Heart right ventricle (tissue), 16 donors: ENCODE results near the gene SLC2A13. TPM values are rescaled to one million over a fixed set of nuclear protein-coding genes. Genes with fewer than 3 reads are reported as not detected.

Experiments
- ATAC-seq, 8 donors: fragments of 200-7000 bp; cut with Tn5 transposase; one replicate each; pipeline ENCODE4 v1.9.1; 2020; ENCODE audit warnings: mild to moderate bottlenecking in 8 of 8, moderate library complexity in 8 of 8, moderate number of reproducible peaks in 1 of 8
- DNase-seq, 2 donors: peaks; one replicate each; pipeline ENCODE4 v3.0.0-alpha.2; 2020
- H3K27ac ChIP-seq, 10 donors: fragments of 200-600 bp; sonication (generic) in 2 of 10; one replicate each; pipeline versions ENCODE4 v1.5.0 to v1.8.0; 2020 to 2022; ENCODE audit warnings: mild to moderate bottlenecking in 3 of 10
- H3K27me3 ChIP-seq, 7 donors: fragments of 200-600 bp; one replicate each; pipeline ENCODE4 v1.8.0; 2021 to 2022; ENCODE audit warnings: mild to moderate bottlenecking in 2 of 7
- H3K36me3 ChIP-seq, 9 donors: fragments of 200-600 bp; sonication (generic) in 1 of 9; one replicate each; pipeline versions ENCODE4 v1.5.0 to v1.8.0; 2020 to 2022; ENCODE audit warnings: mild to moderate bottlenecking in 2 of 9
- H3K4me1 ChIP-seq, 9 donors: fragments of 200-600 bp; sonication (generic) in 1 of 9; one replicate each; pipeline versions ENCODE4 v1.5.0 to v1.8.0; 2020 to 2022; ENCODE audit warnings: mild to moderate bottlenecking in 4 of 9
- H3K4me3 ChIP-seq, 10 donors: fragments of 200-600 bp; sonication (generic) in 2 of 10; one replicate each; pipeline versions ENCODE4 v1.5.0 to v1.8.0; 2020 to 2022; ENCODE audit warnings: mild to moderate bottlenecking in 7 of 10, moderate library complexity in 2 of 10
- H3K9me3 ChIP-seq, 11 donors: fragments of 200-600 bp in 10 of 11; sonication (generic) in 2 of 11; one replicate each; pipeline versions ENCODE4 v1.5.0 to v1.8.0; 2013 to 2022; ENCODE audit warnings: mild to moderate bottlenecking in 2 of 11, control low read depth in 1 of 11, moderate library complexity in 1 of 11
- WGBS, 2 donors: extraction: QIAGEN DNeasy Blood & Tissue Kit; methylation state at CpG; one replicate each; pipeline ENCODE4 v1.1.7; 2013; ENCODE audit warnings: inconsistent platforms in 1 of 2; 5-methylcytosine and 5-hydroxymethylcytosine counted together
- intact Hi-C, 10 donors: fragments of 100-400 bp; cut with DNase I; formaldehyde crosslinking; loops; one replicate each; pipeline versions ENCODE4 v1.11.1 to v1.14.2; 2022
- polyA plus RNA-seq, 2 donors: library from polyadenylated mRNA; stranded (reverse); fragments of 200-250 nt; gene quantifications; one replicate each; pipeline ENCODE4 v1.2.3, GENCODE V29; 2013
- total RNA-seq, 10 donors: library from RNA; stranded (reverse); fragmentation: NEBNext Ultra II Directional in 3 of 10; extraction: Animal tissue kit (Norgen Biotek cat#: 25700) in 3 of 10; gene quantifications; one replicate each; pipeline versions ENCODE4 v1.2.1 to v1.2.4, GENCODE V29; 2021 to 2023
- TF ChIP-seq, protein P1 (sequence below), 9 donors: fragments of 200-600 bp; sonication (generic) in 2 of 9; IDR thresholded peaks; one replicate each; pipeline versions ENCODE4 v1.5.0 to v1.8.0; 2021 to 2022; ENCODE audit warnings: antibody characterized with exemption in 9 of 9, mild to moderate bottlenecking in 5 of 9, moderate library complexity in 1 of 9
- donor health status: Arrhythmogenic right ventricular cardiomyopathy.
- donor health status: ischemic (EF 13 %, LVEDD 7.1; RV severe dilation, severe dysfunction).
- donor health status: healthy with polysubstance abuse.
- donor health status: DM: no; HTN: yes; CAD: no.
- donor health status: DM: no; HTN: no; CAD: no.
- donor health status: ischemic (EF 25% LVEDD 6.9; RV normal size, moderate dysfunction).
- donor health status: ischemic (EF 25% LVEDD 5.7; RV mildly dilated, moderate dysfunction).
- donor health status: healthy.
- donor health status: DM: yes; HTN: yes; CAD: no.
- donor health status: Ischemic cardiomyopathy.
- donor health status: ischemic (EF 35%, LVEDD 5.7; RV mildly dilated, moderate dysfunction).
- donor health status: nonischemic (EF 11% LVEDD 7.7; RV severe dilation, severe dysfunction).
- donor health status: DM: yes; HTN: yes; CAD: no.
- donor health status: PGD.
- donor health status: ischemic (EF 29% LVEDD 5.4; RV normal size, mild dysfunction).
- donor health status: nonischemic (EF 23%, LVEDD 6.1; RV moderate dilation, normal function).

The SLC2A13 gene
- total and polyA plus RNA-seq, 12 donors, result 2.6 to 14.2 (median 9.8) TPM

DNA sequence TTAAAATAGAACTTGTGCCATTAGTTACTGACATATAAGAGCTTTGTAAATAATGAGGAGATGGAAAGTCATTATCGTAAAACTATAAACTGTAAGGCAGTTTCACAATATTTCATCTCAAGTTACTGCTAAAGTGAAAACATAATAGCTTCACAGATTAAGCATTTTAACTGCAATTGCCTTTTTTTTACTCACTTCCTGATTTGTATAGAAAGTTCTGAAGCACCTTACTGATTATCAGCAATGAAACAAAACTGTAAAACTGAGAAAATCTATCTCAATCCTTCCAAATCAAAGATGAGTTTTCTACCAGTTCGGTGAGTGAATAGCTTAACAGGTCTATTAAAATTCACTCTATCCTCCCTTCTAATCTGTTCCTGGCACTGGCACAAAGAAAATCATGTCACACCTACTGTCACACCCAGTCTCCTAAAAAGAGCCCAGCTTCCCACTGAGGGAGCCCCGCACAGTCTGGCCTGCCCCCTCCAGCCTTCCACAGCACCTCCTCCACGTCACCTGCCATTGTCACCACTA lies 324.9 kb downstream of the SLC2A13 start:
- no peak for ATAC-seq
- no peaks in the 10 kb centered on the region for H3K4me1 ChIP-seq
- H3K27ac ChIP-seq, result no peak overlapping the region
- H3K36me3 ChIP-seq, result no peaks in the 10 kb centered on the region
- no peak for DNase-seq
- 80 to 83% methylated on average over 4 of the region's 4 CpGs for WGBS, 2 donors
- H3K9me3 ChIP-seq, result peaks cover 0 to 19% (median 0%) of the 10 kb centered on the region in 11 donors
- intact Hi-C loops, result no loop called here
- H3K4me3 ChIP-seq, result no peak overlapping the region
- H3K27me3 ChIP-seq, result no peaks in the 10 kb centered on the region
- TF ChIP-seq, protein P1, sequence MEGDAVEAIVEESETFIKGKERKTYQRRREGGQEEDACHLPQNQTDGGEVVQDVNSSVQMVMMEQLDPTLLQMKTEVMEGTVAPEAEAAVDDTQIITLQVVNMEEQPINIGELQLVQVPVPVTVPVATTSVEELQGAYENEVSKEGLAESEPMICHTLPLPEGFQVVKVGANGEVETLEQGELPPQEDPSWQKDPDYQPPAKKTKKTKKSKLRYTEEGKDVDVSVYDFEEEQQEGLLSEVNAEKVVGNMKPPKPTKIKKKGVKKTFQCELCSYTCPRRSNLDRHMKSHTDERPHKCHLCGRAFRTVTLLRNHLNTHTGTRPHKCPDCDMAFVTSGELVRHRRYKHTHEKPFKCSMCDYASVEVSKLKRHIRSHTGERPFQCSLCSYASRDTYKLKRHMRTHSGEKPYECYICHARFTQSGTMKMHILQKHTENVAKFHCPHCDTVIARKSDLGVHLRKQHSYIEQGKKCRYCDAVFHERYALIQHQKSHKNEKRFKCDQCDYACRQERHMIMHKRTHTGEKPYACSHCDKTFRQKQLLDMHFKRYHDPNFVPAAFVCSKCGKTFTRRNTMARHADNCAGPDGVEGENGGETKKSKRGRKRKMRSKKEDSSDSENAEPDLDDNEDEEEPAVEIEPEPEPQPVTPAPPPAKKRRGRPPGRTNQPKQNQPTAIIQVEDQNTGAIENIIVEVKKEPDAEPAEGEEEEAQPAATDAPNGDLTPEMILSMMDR (IDR thresholded peaks at IDR 0.05), result no peak

DNA sequence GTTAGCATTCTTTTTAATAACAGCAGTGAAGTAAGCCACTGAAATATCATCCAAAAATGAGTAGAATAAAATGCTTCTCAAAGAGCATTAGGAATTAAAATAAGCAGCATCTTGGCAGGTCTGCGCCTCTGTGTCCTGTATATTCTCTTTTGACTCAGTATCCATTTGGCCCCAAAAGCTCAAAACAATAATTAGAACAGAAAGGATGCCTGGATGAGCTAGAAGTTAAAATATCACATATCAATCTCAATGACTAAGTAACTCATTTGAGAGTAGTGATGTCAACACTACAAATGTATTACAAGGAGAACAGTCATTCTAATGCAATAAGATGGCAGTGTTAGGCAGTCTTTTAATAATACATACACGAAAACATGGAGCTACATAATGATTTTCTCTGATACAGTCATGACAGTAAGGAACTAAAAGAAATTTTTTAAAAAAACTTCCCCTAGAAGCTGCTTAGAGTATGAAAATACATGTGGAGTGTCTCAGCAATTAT lies 325.4 kb downstream of the SLC2A13 start:
- no peak for ATAC-seq
- WGBS, 2 donors, result 92 to 94% methylated on average over 2 of the region's 2 CpGs
- no peak overlapping the region for H3K27ac ChIP-seq
- no peaks in the 10 kb centered on the region for H3K36me3 ChIP-seq
- DNase-seq, result no peak
- intact Hi-C loops, result no loop called here
- no peaks in the 10 kb centered on the region for H3K27me3 ChIP-seq
- H3K4me1 ChIP-seq, result no peaks in the 10 kb centered on the region
- TF ChIP-seq, protein P1 (IDR thresholded peaks at IDR 0.05), result no peak
- peaks cover 0 to 19% (median 0%) of the 10 kb centered on the region in 11 donors for H3K9me3 ChIP-seq
- no peak overlapping the region for H3K4me3 ChIP-seq

DNA sequence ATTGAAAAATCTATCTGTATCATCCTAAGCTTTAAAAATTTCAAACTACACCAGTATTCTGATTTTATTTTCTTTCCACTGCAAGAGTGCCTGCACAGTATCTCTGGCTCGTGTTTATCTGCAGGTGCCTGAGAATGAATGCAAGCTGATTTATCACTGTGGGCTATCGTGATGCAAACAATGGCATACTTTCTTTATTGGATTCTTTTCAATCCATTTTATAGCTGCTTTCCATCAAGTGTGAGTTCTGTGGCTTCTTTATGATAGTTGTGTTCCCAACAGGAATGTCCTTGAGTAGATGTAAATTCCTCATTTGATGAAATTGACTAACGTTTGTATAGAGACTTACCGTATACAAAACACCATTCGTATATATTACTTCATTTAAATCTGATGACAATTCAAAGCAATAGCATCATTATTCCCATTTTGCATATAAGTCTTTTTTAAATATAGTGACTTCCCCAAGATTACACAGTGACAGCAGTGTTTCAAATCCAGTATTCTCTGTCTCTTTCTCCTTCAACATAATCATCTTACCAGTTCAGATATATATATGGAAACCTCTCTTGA lies 326.0 kb downstream of the SLC2A13 start:
- WGBS, 2 donors, result 79 to 83% methylated on average over 5 of the region's 5 CpGs
- H3K27me3 ChIP-seq, result no peaks in the 10 kb centered on the region
- TF ChIP-seq, protein P1 (IDR thresholded peaks at IDR 0.05), result no peak
- H3K9me3 ChIP-seq, result peaks cover 0 to 16% (median 0%) of the 10 kb centered on the region in 11 donors
- H3K4me1 ChIP-seq, result no peaks in the 10 kb centered on the region
- no peak overlapping the region for H3K4me3 ChIP-seq
- no peaks in the 10 kb centered on the region for H3K36me3 ChIP-seq
- H3K27ac ChIP-seq, result no peak overlapping the region
- DNase-seq (no peak), ATAC-seq (no peak)
- intact Hi-C loops, result no loop called here

DNA sequence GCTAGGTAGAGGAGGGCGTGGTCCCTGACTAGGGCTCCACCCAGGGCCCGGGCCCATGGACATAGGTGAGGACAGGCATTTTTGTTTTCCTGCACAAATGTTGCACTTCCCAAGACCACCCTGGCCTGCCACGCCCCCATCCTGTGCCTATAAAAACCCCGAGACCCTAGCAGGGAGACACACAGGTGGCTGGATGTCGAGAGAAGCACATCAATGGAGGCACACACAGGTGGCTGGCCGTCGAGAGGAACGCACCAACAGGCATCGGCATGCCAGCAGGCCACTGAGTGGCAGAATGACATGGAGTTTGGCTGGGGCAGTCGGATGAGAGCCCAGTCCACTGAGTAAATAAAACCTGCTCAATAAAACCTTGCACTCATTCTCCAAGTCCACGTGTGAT lies 328.4 kb downstream of the SLC2A13 start:
- intact Hi-C loops, result no loop called here
- Histone ChIP-seq H3K36me3 (no peaks in the 10 kb centered on the region), H3K27me3 (no peaks in the 10 kb centered on the region), H3K9me3 (no peaks in the 10 kb centered on the region), H3K27ac (no peak overlapping the region), H3K4me1 (no peaks in the 10 kb centered on the region), H3K4me3 (no peak overlapping the region)
- 92 to 93% methylated on average over 11 of the region's 11 CpGs for WGBS, 2 donors
- DNase-seq, result no peak
- TF ChIP-seq, protein P1 (IDR thresholded peaks at IDR 0.05), result no peak
- no peak for ATAC-seq
